GM20000 (cell line): Measurements from ENCODE around the gene LRRC3.

Experiments
- DNase-seq: peaks from one replicate; pipeline ENCODE4 v3.0.0; 2012; ENCODE audit warnings: low spot score
- CTCF ChIP-seq: IDR thresholded peaks from 2 replicates; pipeline ENCODE4 v1.5.1; 2012; ENCODE audit warnings: mild to moderate bottlenecking, control low read depth; ENCODE audit errors: extremely low read depth, missing control alignments

Gene LRRC3

GRCh38 chr21:44461464-44462001 is 6.2 kb downstream of the LRRC3 start:
- TF ChIP-seq CTCF: no peak

GRCh38 chr21:44462086-44462833 is 7.0 kb downstream of the LRRC3 start:
- TF ChIP-seq CTCF: no peak
- no peak for DNase-seq

More at GRCh38 chr21:44461464-44462001, 6.2 kb downstream of the LRRC3 start:
- no peak for DNase-seq

GRCh38 chr21:44462834-44463200 is 7.5 kb downstream of the LRRC3 start:
- no peak for TF ChIP-seq CTCF
- no peak for DNase-seq

GRCh38 chr21:44463724-44464123 is 8.4 kb downstream of the LRRC3 start:
- TF ChIP-seq CTCF: no peak
- DNase-seq: no peak

GRCh38 chr21:44464351-44464750 is 9.0 kb downstream of the LRRC3 start:
- no peak for DNase-seq
- no peak for TF ChIP-seq CTCF

- no peak for TF ChIP-seq CTCF
- no peak for DNase-seq
Measured at GRCh38 chr21:44466351-44466954, 11.1 kb downstream of the LRRC3 start.

GRCh38 chr21:44466996-44467858 is 11.9 kb downstream of the LRRC3 start:
- no peak for TF ChIP-seq CTCF

More at GRCh38 chr21:44466996-44467858, 11.9 kb downstream of the LRRC3 start:
- DNase-seq: no peak
